Measurements from ENCODE around the gene ARL13A.
"Not testable (repeated sequence)": the region's sequence is repeated elsewhere in the genome, so short reads cannot be mapped to it uniquely, and the experiment has no call there.

Gene ARL13A

GRCh38 chrX:100969408-100969807, at the start of gene ARL13A:
TSS of gene ARL13A (plus strand) at chrX:100969708. CDS start at chrX:100973690, 3,982 bp downstream.
- no peak for DNase-seq

- no peak for DNase-seq
Observed at GRCh38 chrX:100924375-100924774, 45.1 kb upstream of the ARL13A start.

DNA sequence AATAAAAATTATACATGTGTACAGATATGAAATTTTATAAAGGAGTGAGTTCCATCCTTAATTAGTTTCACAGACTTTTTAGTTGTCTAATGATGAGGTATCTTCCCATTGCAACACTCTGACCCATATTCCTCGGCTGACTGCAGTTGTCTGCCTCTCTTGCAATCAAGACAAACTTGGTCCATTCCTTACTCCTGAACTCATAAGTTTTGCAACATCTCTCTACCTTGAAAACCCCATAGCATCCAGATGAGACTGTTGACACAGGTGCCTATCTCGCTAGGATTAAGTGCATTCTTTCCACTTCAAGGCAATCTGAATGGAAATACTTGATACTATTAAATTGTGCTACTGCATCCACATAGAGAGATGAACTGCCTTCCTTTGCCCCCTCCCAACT, 43.1 kb upstream of the ARL13A start:
- DNase-seq = no peak

GRCh38 chrX:100928660-100929613, 40.6 kb upstream of the ARL13A start, which contains the start of gene XKRX:
TSS of gene XKRX (minus strand) at chrX:100928917. CDS start at chrX:100928304, 613 bp downstream.
- DNase-seq = no peak

DNA sequence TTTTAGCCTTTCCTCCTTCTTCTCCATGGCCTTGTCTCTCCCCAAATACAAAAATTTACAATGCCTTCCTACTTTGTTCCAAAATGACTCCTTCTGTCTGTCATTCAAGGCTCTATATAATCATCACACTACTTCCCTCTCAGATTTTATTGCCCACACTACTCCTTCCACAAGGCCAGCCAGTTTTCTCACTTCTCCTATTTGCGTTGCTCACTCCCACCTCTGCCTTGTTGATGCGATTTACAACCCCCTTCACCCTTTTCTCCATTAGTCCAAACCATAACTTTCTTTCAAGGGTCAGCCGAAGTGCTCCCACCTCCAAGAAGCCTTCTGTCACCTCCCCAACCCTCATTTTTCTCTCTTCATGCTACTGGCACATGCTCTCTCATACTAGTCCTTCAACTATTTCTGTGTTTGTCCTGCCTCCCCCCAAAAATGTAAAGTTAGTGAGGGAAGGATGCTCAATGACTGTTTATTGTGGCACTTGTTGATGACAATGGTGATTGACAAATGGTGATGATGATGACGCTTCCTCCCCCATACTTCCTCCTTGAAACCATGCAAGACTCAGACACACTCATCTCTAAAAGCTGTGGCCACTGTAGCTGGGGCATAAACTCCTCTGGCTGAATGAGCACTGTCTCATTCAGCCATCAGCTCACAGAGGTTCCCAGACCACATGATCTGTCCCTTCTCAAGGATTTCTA, 38.1 kb upstream of the ARL13A start:
- no peak for DNase-seq

- no peak for DNase-seq
Observed at GRCh38 chrX:100931925-100932285, 37.6 kb upstream of the ARL13A start.

DNA sequence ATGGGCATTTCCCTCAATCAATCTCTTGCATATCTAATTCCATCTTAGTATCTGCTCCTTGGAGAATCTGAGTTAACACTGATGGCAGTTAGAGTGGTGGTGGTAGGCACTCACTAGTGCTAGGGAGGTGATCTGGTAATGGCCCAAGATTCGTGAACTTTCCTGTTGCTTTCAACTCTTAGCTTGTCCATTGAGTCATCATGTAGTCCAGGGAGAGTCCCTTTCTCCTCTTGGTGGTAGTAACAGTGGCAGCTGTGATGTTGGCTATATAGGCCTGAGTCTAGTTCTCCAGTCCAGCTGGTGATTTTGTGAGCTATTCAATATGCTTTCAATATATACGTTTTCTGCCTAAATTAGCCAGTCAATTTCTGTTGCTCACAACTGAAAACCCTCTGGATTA, 33.7 kb upstream of the ARL13A start:
- DNase-seq = no peak

DNA sequence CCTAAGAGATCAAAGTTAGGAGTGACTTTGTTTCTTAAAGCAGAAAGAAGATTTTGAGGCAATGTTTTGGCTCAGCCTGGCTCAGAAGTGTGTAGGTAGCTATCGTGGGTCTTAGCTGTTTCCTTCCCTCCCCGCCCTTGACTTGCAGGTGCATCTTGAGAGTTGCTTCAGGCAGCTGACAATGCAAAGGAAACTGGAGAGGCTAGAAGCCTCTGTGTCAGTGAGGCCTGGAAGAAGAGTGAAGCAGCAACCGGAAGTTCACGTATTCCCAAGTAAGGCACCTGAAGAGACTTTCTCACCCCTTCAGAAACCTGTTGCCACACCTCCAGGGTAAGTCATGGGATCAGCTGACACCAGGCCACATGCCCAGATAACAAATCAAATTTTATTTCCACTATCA, 30.2 kb upstream of the ARL13A start:
- no peak for DNase-seq

GRCh38 chrX:100944601-100945000, 24.9 kb upstream of the ARL13A start:
- DNase-seq = no peak

- no peak for DNase-seq
Observed at GRCh38 chrX:100946299-100946927, 23.1 kb upstream of the ARL13A start.

GRCh38 chrX:100948557-100948956, 21.0 kb upstream of the ARL13A start:
- no peak for DNase-seq

DNA sequence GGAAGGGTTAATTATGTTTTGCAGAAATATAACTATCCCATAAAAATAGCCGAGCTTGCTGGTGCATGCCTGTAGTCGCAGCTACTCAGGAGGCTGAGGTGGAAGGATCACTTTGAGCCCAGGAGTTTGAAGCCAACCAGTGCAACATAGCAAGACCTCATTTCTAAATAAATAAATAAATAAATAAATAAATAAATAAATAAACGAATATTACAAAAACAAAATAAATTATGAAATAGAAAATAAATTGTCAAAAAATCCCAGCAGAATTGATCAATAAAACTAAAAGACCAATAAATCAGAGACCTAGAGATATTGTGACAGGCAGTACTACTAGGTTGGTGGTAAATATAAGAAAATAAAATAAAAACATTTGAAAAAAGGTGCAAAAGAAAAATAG, 6.7 kb upstream of the ARL13A start:
- DNase-seq = no peak

DNA sequence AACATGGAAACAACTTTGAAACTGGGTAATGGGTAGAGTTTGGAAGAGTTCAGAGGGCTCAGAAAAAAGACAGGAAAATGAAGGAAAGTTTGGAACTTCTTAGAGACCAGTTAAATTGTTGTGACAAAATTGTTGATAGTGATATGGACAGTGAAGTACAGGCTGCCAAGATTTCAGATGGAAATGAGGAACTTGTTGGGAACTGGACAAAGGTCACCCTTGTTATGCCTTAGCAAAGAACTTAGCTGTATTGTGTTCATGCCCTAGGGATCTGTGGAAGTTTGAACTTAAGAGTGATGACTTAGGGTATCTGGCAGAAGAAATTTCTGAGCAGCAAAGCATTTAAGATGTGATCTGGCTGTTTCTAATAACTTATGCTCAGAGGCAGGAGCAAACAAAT, 5.1 kb upstream of the ARL13A start:
- DNase-seq = no peak

DNA sequence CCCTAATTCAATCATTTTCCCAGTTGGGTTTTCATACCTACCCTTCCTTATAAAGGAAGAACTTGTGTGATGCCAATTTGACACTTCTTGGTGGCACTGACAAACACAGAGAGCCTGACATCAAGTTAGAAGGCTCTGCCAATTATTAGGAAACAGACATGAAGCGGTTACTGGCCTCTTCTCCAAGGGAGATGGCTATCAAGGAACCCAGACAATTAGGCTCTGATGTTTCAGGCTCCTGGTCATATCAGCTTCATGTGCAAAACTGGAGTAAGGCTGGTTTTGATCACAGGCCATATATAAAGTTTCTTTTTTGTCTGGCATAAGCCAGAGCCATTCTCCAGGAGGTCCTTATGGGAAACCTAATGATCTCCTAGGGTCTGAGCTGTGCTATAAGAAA, 428 bp downstream of the ARL13A start:
- no peak for DNase-seq

GRCh38 chrX:100973411-100973810, 3.9 kb downstream of the ARL13A start:
- no peak for DNase-seq

DNA sequence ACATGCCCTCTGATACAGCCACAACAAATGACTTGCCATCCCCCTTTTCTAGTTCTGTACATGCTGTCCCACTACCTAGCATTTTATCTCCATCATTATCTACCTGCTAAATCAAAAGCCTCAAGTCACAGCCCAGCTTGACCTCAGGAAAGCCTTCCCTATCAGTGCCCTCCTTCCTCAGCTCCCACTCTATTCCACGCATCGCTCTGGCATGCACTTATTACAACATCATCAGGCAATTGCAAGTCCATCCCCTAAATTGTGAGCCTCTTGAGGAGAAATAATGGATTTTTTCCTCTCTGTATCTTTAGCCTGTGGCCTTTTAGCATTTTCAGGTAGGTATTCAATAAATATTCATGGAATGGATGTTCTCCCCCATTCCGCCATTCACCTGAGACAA, 5.7 kb downstream of the ARL13A start:
- DNase-seq = no peak

- DNase-seq = no peak
Observed at GRCh38 chrX:100976211-100976610, 6.7 kb downstream of the ARL13A start.

DNA sequence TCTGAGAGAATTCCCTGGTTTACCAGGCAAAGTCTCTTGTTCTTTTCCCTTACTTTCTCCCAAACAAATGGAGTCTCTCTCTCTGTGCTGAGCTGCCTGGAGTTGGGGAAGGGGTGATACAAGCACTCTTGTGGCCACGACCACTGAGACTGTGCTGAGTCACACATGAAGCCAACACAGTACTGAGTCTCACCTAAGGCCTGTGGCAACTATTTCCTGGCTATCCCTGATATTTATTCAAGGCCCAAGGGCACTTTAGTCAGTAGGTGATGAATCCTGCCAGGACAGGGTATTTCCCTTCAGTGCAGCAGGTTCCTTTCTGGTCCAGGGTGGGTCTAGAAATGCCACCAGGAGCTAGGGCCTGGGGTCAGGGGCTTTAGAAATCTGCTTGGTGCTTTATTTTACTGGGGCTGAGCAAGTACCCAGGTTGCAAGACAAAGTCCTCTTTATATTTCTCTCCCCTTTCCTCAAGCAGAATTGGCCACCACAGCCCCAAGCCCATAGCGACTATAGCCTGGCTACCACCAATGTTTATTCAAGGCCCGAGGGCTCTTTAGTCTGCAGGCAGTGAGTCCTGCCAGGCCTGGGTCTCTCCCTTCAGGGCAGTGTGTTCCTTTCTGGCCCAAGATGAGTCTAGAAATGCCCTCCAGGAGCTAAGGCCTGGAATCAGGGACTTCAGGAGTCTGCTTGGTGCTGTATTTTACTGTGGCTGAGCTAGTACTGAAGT, 10.5 kb downstream of the ARL13A start:
- no peak for DNase-seq

DNA sequence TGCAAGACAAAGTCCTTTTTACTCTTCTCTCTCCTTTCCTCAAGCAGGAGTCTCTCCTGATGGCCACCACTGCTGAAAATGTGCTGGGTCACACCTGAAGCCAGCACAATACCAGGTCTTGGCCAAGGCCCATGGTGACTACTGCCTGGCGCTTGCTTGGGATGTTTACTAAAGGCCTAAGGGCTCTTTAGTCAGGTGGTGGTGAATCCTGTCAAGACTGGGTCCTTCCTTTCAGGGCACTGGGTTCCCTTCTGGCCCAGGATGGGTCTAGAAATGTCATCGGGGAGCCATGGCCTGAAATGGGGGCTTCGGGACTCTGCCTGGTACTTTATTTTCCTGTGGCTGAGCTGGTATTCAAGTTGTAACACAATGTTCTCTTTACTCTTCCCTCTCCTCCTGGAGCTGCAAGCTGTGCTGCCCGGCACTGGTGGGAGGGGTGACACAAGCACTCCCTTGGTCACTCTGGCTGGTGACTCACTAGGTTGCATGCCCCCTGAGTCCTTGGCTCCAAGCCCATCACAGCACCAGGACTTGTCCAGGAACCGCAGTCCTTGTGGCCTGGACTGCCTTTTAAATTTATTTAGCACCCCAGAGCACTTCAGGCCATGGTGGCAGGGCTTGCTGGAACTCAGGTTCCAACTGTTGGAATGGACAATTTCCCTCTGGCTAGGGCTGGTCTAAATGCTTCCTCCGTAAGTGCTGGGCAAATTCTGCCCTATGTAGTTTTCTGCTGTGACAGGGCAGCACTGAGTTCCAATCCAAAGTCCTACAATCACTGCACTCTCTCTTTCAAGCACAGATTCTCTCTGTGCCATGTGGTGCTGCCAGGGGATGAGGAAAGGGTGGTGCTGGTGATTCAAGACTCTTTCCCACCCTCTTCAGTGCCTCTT, 11.3 kb downstream of the ARL13A start:
- DNase-seq = no peak

- not testable (repeated sequence) for DNase-seq
Observed at GRCh38 chrX:100981498-100981845, 12.0 kb downstream of the ARL13A start.

- DNase-seq = no peak
Observed at GRCh38 chrX:100984818-100985217, 15.3 kb downstream of the ARL13A start.

DNA sequence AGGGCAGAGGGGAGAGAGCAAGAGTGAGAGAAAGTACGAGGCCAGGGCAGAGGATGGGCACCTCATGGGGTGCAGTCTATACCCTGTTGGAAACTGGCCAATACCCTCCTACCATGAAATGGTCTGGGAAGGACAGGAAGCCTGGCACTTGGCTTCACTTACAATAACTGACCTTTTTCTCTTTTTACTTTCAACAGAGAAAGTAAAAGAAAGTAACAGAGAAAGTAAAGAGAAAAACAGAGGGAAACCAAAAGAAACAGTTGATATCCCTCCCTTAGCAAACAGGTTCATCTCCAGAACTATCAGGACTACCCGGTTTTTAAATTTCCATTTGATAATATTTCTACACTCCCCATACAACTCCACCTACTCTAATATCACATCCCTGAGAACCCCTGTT, 20.6 kb downstream of the ARL13A start:
- DNase-seq = no peak

All from NCI-H187 treated with DMSO at 0.1 percent for 48 hours (cell line).